Astrocyte (in vitro differentiated cells and primary cell): ENCODE measurements around the gene ELMO2. TPM values are rescaled to one million over a fixed set of nuclear protein-coding genes. Genes with fewer than 3 reads are reported as not detected.
A peak's percentile ranks its signal among the peaks of the same experiment; 100 is the strongest.

Experiments
- DNase-seq: peaks from one replicate; pipeline ENCODE4 v3.0.0-alpha.2; 2010; ENCODE audit warnings: low read depth
- FAIRE-seq: peaks from 2 replicates; lab custom pipeline; 2011; peaks lifted over from hg19 to GRCh38; lab: Jason Lieb, UNC
- H2AFZ ChIP-seq: 2 replicates; pipeline ENCODE4 v1.6.0; 2012; ENCODE audit warnings: low read depth, low read length, inconsistent platforms
- H3K27ac ChIP-seq: 2 replicates; pipeline ENCODE4 v1.5.1; 2011; ENCODE audit warnings: low read depth, low read length, inconsistent platforms
- H3K27me3 ChIP-seq: 2 replicates; pipeline ENCODE4 v1.6.0; 2011; ENCODE audit warnings: low read length, inconsistent platforms; ENCODE audit not compliant: insufficient read depth
- H3K36me3 ChIP-seq: 2 replicates; pipeline ENCODE4 v1.5.1; 2011; ENCODE audit warnings: low read length, inconsistent platforms; ENCODE audit not compliant: insufficient read depth
- H3K4me1 ChIP-seq: 2 replicates; pipeline ENCODE4 v1.5.1; 2011; ENCODE audit warnings: low read length, inconsistent platforms; ENCODE audit not compliant: insufficient read depth
- H3K4me2 ChIP-seq: 2 replicates; pipeline ENCODE4 v1.6.0; 2012; ENCODE audit warnings: low read length, inconsistent platforms
- H3K4me3 ChIP-seq: 2 replicates; pipeline ENCODE4 v1.5.1; 2011; ENCODE audit warnings: low read depth, mild to moderate bottlenecking, low read length, inconsistent platforms; ENCODE audit not compliant: insufficient read depth
- H3K79me2 ChIP-seq: 2 replicates; pipeline ENCODE4 v1.6.0; 2012; ENCODE audit warnings: mild to moderate bottlenecking, low read length, inconsistent platforms; ENCODE audit not compliant: insufficient read depth
- H3K9ac ChIP-seq: 2 replicates; pipeline ENCODE4 v1.6.0; 2012; ENCODE audit warnings: mild to moderate bottlenecking, low read length, inconsistent platforms
- H3K9me3 ChIP-seq: 2 replicates; pipeline ENCODE4 v1.5.1; 2012; ENCODE audit warnings: low read depth, mild to moderate bottlenecking, low read length, inconsistent platforms; ENCODE audit not compliant: insufficient read depth
- H4K20me1 ChIP-seq: 2 replicates; pipeline ENCODE4 v1.6.0; 2012; ENCODE audit warnings: low read length, inconsistent platforms; ENCODE audit not compliant: insufficient read depth
- H3K27ac Mint-ChIP-seq: one replicate; pipeline ENCODE4 v1.8.0; 2021; ENCODE audit warnings: mild to moderate bottlenecking, mixed read lengths; ENCODE audit not compliant: unreplicated experiment
- H3K27me3 Mint-ChIP-seq: one replicate; pipeline ENCODE4 v1.8.0; 2021; ENCODE audit warnings: low read depth, mixed read lengths; ENCODE audit not compliant: unreplicated experiment
- H3K36me3 Mint-ChIP-seq: one replicate; pipeline ENCODE4 v1.8.0; 2021; ENCODE audit warnings: low read depth, mixed read lengths; ENCODE audit not compliant: unreplicated experiment
- H3K4me1 Mint-ChIP-seq: one replicate; pipeline ENCODE4 v1.8.0; 2021; ENCODE audit warnings: low read depth, mixed read lengths; ENCODE audit not compliant: unreplicated experiment
- H3K4me3 Mint-ChIP-seq: one replicate; pipeline ENCODE4 v1.8.0; 2021; ENCODE audit warnings: mild to moderate bottlenecking, moderate library complexity, mixed read lengths; ENCODE audit not compliant: unreplicated experiment
- H3K9me3 Mint-ChIP-seq: one replicate; pipeline ENCODE4 v1.8.0; 2021; ENCODE audit warnings: mild to moderate bottlenecking, mixed read lengths; ENCODE audit not compliant: unreplicated experiment
- CTCF ChIP-seq: IDR thresholded peaks from 2 replicates; pipeline ENCODE4 v1.5.1; 2011; ENCODE audit warnings: low read depth, mild to moderate bottlenecking, inconsistent platforms, low read length, moderate library complexity; ENCODE audit not compliant: insufficient read depth
- EZH2 ChIP-seq: IDR thresholded peaks from 2 replicates; pipeline ENCODE4 v1.6.1; 2012; ENCODE audit warnings: mild to moderate bottlenecking, low read length, inconsistent platforms; ENCODE audit not compliant: insufficient read depth
- total RNA-seq: library from RNA; stranded (reverse); gene quantifications from 2 replicates; pipeline ENCODE4 v1.2.1, GENCODE V29; 2021

ELMO2 gene
- total RNA-seq, 1 donor from 2014 or later: 53.4 TPM

DNA sequence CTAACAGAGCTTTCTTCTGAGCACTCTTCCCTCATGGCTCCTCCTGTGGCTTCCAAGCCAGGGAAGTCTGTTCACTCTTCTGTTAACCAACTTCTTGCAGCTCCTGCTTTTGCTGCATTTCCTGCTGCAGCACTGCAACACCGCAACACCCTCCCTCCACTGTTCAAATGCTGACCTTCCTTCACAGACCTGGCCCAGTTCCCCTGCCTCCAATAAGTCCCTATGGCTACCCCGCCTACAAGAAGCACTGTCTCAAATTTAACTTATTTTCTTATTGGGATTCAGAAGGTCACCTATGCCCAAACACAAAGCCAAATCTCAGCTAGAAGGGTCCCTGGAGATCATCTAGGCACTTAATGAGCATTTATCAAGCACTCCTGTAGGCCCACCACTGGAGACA, 44.6 kb downstream of the ELMO2 start:
- TF ChIP-seq EZH2 (no peak), CTCF (no peak)
- Mint-ChIP-seq H3K4me3 (no peak overlapping the region), H3K27me3 (no peaks in the 10 kb centered on the region), H3K4me1 (peaks cover 18% of the 10 kb centered on the region), H3K27ac (no peak overlapping the region), H3K9me3 (no peaks in the 10 kb centered on the region), H3K36me3 (peaks cover 6% of the 10 kb centered on the region)
- Histone ChIP-seq H3K79me2 (peaks cover 38% of the 10 kb centered on the region), H2AFZ (no peak overlapping the region), H3K27me3 (no peaks in the 10 kb centered on the region), H3K4me2 (no peak overlapping the region), H3K36me3 (peaks cover 3% of the 10 kb centered on the region), H3K27ac (no peak overlapping the region), H3K9me3 (no peaks in the 10 kb centered on the region), H3K4me3 (no peak overlapping the region), H4K20me1 (peaks cover 61% of the 10 kb centered on the region), H3K9ac (no peak overlapping the region), H3K4me1 (peaks cover 16% of the 10 kb centered on the region)
- no peak for DNase-seq
- FAIRE-seq: no peak

- Mint-ChIP-seq H3K4me3 (peak overlapping the region; percentile 2), H3K36me3 (peaks cover 6% of the 10 kb centered on the region), H3K27ac (no peak overlapping the region), H3K27me3 (no peaks in the 10 kb centered on the region), H3K9me3 (no peaks in the 10 kb centered on the region), H3K4me1 (peaks cover 18% of the 10 kb centered on the region)
- Histone ChIP-seq H2AFZ (no peak overlapping the region), H3K79me2 (peaks cover 38% of the 10 kb centered on the region), H3K9ac (no peak overlapping the region), H3K4me3 (no peak overlapping the region), H3K4me1 (peaks cover 16% of the 10 kb centered on the region), H3K9me3 (no peaks in the 10 kb centered on the region), H3K36me3 (no peaks in the 10 kb centered on the region), H3K27ac (no peak overlapping the region), H3K27me3 (no peaks in the 10 kb centered on the region), H4K20me1 (peaks cover 64% of the 10 kb centered on the region), H3K4me2 (no peak overlapping the region)
- TF ChIP-seq EZH2 (no peak), CTCF (no peak)
- no peak for FAIRE-seq
- DNase-seq: no peak
These were observed 45.0 kb downstream of the ELMO2 start for GRCh38 chr20:46361381-46361780.

DNA sequence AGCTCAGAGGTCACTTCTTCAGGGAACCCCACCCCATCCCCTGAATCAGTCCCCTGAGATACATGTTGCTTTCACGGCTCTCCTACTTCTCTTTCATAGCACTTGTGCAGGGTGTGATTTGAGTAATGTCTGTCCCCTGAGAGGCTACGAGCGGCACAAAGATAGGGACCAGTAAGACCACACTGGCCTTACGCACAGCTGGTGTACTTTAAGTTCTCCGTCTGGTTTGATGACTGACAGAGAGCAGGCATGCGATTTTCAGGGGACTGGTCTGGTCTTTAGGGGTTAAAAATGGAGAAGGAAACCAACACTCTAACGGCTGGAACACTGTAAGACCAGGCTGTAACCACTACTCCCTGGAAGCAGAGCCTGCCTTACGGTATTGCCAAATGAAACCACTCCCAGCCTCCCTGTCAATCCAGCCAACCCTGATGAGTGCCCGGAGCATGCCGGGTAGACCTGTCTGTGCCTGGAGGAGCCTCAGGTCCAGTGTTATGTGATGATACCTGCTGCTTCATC, 47.1 kb downstream of the ELMO2 start:
- no peak overlapping the region for H3K4me3 ChIP-seq
- H3K36me3 ChIP-seq: peaks cover 3% of the 10 kb centered on the region
- H3K27ac ChIP-seq: no peak overlapping the region
- peaks cover 38% of the 10 kb centered on the region for H3K79me2 ChIP-seq
- no peak for DNase-seq
- no peak overlapping the region for H3K4me2 ChIP-seq
- no peak overlapping the region for H3K27ac Mint-ChIP-seq
- TF ChIP-seq CTCF: no peak
- no peak for TF ChIP-seq EZH2
- peaks cover 64% of the 10 kb centered on the region for H4K20me1 ChIP-seq
- H3K4me1 ChIP-seq: peaks cover 10% of the 10 kb centered on the region
- no peaks in the 10 kb centered on the region for H3K9me3 Mint-ChIP-seq
- no peaks in the 10 kb centered on the region for H3K9me3 ChIP-seq
- no peak overlapping the region for H3K4me3 Mint-ChIP-seq
- no peak overlapping the region for H3K9ac ChIP-seq
- H3K27me3 ChIP-seq: no peaks in the 10 kb centered on the region
- FAIRE-seq: no peak
- H3K27me3 Mint-ChIP-seq: no peaks in the 10 kb centered on the region
- no peak overlapping the region for H2AFZ ChIP-seq
- peaks cover 12% of the 10 kb centered on the region for H3K36me3 Mint-ChIP-seq
- H3K4me1 Mint-ChIP-seq: peaks cover 15% of the 10 kb centered on the region
